Glutamatergic neuron (in vitro differentiated cells): Measurements from ENCODE around the gene TMEM144. TPM values are rescaled to one million over a fixed set of nuclear protein-coding genes. Genes with fewer than 3 reads are reported as not detected.

Experiments used
- DNase-seq: peaks from one replicate; pipeline ENCODE4 v3.0.0; 2022
- H3K27ac Mint-ChIP-seq: one replicate; pipeline ENCODE4 v1.8.0; 2020; ENCODE audit warnings: mild to moderate bottlenecking, mixed read lengths, inconsistent platforms; ENCODE audit not compliant: unreplicated experiment
- H3K27me3 Mint-ChIP-seq: one replicate; pipeline ENCODE4 v1.8.0; 2020; ENCODE audit warnings: mild to moderate bottlenecking, moderate library complexity, mixed read lengths, inconsistent platforms; ENCODE audit not compliant: unreplicated experiment
- H3K36me3 Mint-ChIP-seq: one replicate; pipeline ENCODE4 v1.8.0; 2020; ENCODE audit warnings: mild to moderate bottlenecking, mixed read lengths, inconsistent platforms; ENCODE audit not compliant: unreplicated experiment
- H3K4me1 Mint-ChIP-seq: one replicate; pipeline ENCODE4 v1.8.0; 2020; ENCODE audit warnings: mild to moderate bottlenecking, low read depth, mixed read lengths, inconsistent platforms; ENCODE audit not compliant: unreplicated experiment
- H3K4me3 Mint-ChIP-seq: one replicate; pipeline ENCODE4 v1.8.0; 2020; ENCODE audit warnings: mild to moderate bottlenecking, mixed read lengths, inconsistent platforms; ENCODE audit not compliant: unreplicated experiment
- H3K9me3 Mint-ChIP-seq: one replicate; pipeline ENCODE4 v1.8.0; 2020; ENCODE audit warnings: mild to moderate bottlenecking, moderate library complexity, mixed read lengths, inconsistent platforms; ENCODE audit not compliant: unreplicated experiment
- total RNA-seq: library from RNA; stranded (reverse); fragmentation: NEBNext Ultra II Directional; extraction: Animal tissue kit (Norgen Biotek cat#: 25700); gene quantifications from one replicate; pipeline ENCODE4 v1.2.1, GENCODE V29; 2021; ENCODE audit not compliant: unreplicated experiment
- TF ChIP-seq, protein P1 (sequence below): fragments of 200-600 bp; sonication (generic); IDR thresholded peaks from one replicate; pipeline ENCODE4 v1.5.0; 2021; ENCODE audit not compliant: partially characterized antibody, unreplicated experiment

Gene TMEM144
- total RNA-seq, 1 donor from 2014 or later: not detected

DNA sequence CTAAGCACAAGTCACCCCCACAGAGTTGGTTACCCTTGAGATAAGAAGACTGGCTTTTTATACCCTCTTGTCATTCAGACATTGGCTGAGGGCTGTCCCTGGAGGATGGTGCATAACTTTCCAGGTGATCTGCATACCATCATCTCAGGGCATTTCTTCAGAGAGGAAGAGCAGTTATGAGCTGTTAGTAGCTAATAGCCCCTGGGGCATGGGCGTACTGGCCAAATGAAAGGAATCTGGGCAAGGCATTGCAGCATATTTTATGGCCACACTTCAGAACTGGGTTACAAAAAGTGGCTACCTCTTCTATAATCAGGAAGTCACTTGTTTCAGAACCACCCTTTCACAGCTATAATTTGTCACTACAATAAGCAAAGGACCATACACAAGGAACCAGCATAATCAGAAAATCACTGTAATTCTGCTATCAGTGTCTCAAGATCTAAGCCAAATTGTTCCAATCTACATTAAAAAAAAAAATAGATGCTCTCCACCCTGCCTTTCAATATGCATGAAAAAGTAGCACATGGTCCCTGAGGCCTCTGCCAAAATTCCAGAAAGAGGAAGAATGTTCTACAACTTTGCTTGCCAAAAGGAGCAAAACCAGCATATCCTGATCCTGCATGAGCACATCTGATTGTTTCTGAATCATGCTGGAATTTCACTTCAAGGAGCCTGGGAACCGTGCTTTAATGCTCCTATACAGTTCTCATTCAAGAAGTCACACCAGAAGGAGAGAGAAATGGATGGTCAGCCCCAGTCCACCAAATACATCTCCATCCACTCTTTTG lies 92.0 kb downstream of the TMEM144 start:
- TF ChIP-seq, protein P1, sequence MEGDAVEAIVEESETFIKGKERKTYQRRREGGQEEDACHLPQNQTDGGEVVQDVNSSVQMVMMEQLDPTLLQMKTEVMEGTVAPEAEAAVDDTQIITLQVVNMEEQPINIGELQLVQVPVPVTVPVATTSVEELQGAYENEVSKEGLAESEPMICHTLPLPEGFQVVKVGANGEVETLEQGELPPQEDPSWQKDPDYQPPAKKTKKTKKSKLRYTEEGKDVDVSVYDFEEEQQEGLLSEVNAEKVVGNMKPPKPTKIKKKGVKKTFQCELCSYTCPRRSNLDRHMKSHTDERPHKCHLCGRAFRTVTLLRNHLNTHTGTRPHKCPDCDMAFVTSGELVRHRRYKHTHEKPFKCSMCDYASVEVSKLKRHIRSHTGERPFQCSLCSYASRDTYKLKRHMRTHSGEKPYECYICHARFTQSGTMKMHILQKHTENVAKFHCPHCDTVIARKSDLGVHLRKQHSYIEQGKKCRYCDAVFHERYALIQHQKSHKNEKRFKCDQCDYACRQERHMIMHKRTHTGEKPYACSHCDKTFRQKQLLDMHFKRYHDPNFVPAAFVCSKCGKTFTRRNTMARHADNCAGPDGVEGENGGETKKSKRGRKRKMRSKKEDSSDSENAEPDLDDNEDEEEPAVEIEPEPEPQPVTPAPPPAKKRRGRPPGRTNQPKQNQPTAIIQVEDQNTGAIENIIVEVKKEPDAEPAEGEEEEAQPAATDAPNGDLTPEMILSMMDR: no peak
- H3K27me3 Mint-ChIP-seq: no peaks in the 10 kb centered on the region
- H3K27ac Mint-ChIP-seq: no peak overlapping the region
- no peak for DNase-seq
- H3K4me3 Mint-ChIP-seq: no peak overlapping the region
- H3K36me3 Mint-ChIP-seq: no peaks in the 10 kb centered on the region
- H3K4me1 Mint-ChIP-seq: no peaks in the 10 kb centered on the region
- no peaks in the 10 kb centered on the region for H3K9me3 Mint-ChIP-seq

DNA sequence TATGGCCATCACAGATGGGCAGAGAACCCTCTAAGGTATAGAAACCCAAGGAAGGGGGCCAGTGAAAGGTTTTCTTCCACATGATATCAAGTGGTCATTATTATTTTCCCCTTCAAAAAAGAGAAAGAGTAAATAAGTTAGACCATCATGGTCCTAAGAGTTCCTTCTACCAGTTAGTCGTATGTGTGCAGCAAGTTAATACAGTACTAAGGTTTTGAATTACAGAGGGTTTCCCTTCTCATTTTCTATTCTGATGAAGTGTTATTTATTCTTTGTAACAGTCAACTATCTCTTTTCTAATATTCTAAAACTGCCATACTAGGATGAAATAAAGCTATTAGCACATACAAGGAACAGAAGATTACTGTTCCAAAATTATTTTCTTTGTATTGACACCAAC lies 94.4 kb downstream of the TMEM144 start:
- no peak for DNase-seq
- no peaks in the 10 kb centered on the region for H3K36me3 Mint-ChIP-seq
- H3K9me3 Mint-ChIP-seq: no peaks in the 10 kb centered on the region
- no peaks in the 10 kb centered on the region for H3K27me3 Mint-ChIP-seq
- H3K4me3 Mint-ChIP-seq: no peak overlapping the region
- no peaks in the 10 kb centered on the region for H3K4me1 Mint-ChIP-seq
- TF ChIP-seq, protein P1: no peak
- H3K27ac Mint-ChIP-seq: no peak overlapping the region

Other genes with a start within 250 kb of the TMEM144 start
- 0.07 TPM for gene GASK1B, start 37.5 kb upstream of the TMEM144 start, total RNA-seq